ACC112 (cell line): ENCODE data around the gene ZDHHC11B.

Experiments used
- H2AFZ ChIP-seq: fragments of 200-600 bp; sonication (generic); one replicate; pipeline ENCODE4 v1.6.0; 2017; ENCODE audit warnings: antibody characterized with exemption, low read length; ENCODE audit not compliant: unreplicated experiment
- H3K27ac ChIP-seq: fragments of 200-600 bp; sonication (generic); 2 replicates; pipeline ENCODE4 v1.5.1; 2014; ENCODE audit warnings: low read depth, mild to moderate bottlenecking, antibody characterized with exemption, low read length, moderate library complexity
- H3K27me3 ChIP-seq: fragments of 200-600 bp; sonication (generic); 2 replicates; pipeline ENCODE4 v1.6.1; 2014; ENCODE audit warnings: mild to moderate bottlenecking, antibody characterized with exemption, low read length, moderate library complexity, mixed read lengths; ENCODE audit not compliant: insufficient read depth
- H3K36me3 ChIP-seq: fragments of 200-600 bp; sonication (generic); 2 replicates; pipeline ENCODE4 v1.6.1; 2016; ENCODE audit warnings: mild to moderate bottlenecking, antibody characterized with exemption, low read length, moderate library complexity, mixed read lengths; ENCODE audit not compliant: insufficient read depth
- H3K4me1 ChIP-seq: fragments of 200-600 bp; sonication (generic); one replicate; pipeline ENCODE4 v1.6.1; 2016; ENCODE audit warnings: low read length, mixed read lengths; ENCODE audit not compliant: insufficient read depth, unreplicated experiment, control insufficient read depth
- H3K4me3 ChIP-seq: fragments of 200-600 bp; sonication (generic); 2 replicates; pipeline ENCODE4 v1.5.1; 2014; ENCODE audit warnings: mild to moderate bottlenecking, low read depth, low read length
- H3K79me2 ChIP-seq: fragments of 200-600 bp; sonication (generic); one replicate; pipeline ENCODE4 v1.6.0; 2016; ENCODE audit warnings: low read length; ENCODE audit not compliant: control insufficient read depth, unreplicated experiment, insufficient read depth

The ZDHHC11B gene

DNA sequence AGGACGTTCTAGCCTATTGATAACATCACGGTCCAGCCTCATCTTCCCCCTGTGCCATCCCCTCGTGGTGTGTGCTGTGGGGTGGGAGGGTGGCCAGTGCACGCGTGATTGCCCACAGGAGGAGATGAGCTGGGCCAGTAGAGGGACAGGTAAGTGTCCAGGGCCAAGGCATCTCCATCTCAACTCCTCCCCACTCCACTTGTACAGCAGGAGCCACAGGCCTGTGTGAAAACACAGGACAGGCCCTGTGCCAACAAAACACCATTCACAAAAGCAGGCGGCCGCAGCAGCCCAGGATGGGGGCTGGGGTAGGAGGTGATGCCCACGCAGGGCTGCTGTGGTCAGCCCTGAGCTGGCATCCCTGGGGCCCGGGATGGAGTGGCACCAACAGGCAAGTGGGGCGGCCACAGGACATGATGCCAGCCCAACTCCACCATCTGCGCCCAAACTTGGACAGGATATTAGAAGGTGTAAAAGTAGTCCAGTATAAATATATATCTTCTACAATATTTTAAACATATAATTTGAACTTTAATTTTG lies 124.0 kb downstream of the ZDHHC11B start:
- peaks cover 30% of the 10 kb centered on the region for H3K36me3 ChIP-seq
- peaks cover 6% of the 10 kb centered on the region for H3K4me1 ChIP-seq
- H3K4me3 ChIP-seq = no peak overlapping the region
- H3K27ac ChIP-seq = no peak overlapping the region
- H3K27me3 ChIP-seq = no peaks in the 10 kb centered on the region
- no peak overlapping the region for H2AFZ ChIP-seq
- no peaks in the 10 kb centered on the region for H3K79me2 ChIP-seq
